GM21423 (cell line): Measurements from ENCODE around the gene PIP4K2B.
A peak's percentile ranks its signal among the peaks of the same experiment; 100 is the strongest.

Experiments
- ATAC-seq: cut with Tn5 transposase; IDR thresholded peaks from one replicate; pipeline ENCODE4 v1.9.1; 2021; ENCODE audit warnings: mild to moderate bottlenecking, moderate library complexity; ENCODE audit not compliant: unreplicated experiment

PIP4K2B gene

DNA sequence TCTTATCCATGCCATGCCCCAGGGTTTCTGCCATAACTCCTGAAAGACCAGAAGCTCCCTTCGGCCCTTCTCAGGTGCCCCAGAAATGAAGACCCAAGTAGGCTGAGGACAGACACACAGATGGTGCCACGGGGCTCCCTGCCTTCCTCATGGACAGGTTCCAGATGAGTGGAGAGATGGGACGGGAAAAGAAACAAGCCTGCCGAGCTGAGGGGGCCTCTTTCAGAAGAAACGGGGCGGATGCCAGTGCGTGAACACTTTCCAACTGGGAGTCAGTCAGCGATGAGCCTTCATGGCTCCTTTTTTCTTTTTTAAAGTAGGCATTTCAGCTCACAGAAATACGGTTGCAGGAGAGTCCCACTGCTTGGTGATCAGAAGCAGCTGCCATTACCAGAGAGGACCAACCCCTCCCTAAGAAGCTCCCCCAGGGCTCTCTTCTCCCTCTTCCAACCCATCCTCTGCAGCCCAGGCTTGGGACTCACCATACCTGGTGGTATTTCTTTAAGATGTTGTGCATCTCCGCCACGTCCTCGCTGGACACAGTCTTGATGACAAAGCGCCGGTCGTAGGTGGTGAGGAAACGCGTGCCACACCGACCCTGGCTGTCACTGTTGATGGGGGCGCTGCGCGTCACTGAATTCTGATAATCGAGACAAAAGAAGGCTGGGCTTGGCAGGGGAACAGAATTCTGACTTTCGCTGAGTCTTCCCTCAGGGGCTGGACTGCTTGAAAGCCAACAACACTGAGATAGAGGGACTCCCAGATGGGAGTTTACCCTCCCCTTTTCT, 19.2 kb downstream of the PIP4K2B start:
- ATAC-seq, result no peak

DNA sequence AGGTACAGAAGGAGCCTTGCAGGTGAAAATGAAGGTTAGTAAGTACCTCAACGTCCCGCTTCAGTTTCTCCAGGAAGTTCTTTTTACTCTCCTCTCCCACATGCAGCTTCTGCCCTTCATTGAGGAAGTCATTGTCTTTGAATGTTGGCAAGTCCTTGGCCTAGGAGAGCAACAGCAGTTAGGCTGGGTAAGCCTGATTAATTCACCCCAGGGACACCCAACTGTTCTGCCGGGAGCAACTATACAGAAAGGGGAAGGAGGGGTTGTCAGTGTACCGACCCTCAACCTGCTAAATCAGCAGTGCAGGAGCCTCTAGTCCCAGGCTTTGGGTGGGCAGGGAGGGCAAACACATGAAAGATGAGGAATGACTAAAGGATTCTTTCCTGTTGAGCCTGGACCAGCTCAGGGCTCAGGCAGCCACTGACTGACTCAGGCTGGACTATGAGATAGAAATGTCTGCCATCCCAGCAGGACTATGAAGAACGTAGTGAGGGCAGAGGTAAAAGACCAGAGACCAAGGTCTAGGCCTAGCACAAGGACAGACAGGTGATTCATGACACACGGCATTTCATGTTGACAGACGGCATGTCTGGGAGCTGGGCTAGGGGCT, 21.6 kb downstream of the PIP4K2B start:
- ATAC-seq, result no peak

DNA sequence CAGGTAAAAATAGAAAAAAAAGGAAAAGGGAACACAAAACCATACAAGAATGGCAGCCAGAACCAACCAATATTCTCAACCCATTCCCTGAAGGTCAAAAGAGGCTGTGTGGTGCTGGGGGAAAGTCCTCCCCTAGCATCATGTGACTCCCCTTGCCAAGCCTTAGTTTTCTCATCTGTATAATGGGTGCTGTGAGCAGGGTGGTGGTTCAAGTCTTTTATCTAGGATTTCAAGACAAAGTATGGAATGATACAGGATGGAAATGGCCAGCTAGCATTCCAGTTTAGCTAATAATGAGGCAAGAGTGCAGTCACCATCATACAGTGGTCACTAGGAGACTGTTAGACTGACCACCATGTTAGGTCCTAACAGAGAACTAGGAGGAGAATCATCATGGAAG, 26.1 kb downstream of the PIP4K2B start:
- ATAC-seq, result no peak

DNA sequence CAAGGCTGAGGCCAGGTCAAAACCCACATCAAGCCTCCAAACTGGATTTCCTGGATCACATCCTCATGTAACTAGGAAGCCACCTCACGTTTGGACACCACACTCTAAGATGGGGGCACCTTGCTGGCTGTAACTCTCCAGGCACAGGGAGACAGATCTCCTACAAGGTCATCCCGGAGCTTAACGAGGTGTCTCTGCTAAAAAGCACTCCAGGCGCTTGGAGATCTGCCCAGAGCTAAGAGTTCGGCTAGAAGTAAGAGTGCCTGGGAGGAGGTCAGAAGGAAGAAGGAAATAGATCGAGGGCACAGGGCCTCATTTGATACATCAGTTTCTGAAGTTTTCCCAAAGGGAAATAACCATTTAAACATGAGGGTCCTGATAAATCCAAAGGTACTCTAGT, 30.9 kb downstream of the PIP4K2B start:
- no peak for ATAC-seq

DNA sequence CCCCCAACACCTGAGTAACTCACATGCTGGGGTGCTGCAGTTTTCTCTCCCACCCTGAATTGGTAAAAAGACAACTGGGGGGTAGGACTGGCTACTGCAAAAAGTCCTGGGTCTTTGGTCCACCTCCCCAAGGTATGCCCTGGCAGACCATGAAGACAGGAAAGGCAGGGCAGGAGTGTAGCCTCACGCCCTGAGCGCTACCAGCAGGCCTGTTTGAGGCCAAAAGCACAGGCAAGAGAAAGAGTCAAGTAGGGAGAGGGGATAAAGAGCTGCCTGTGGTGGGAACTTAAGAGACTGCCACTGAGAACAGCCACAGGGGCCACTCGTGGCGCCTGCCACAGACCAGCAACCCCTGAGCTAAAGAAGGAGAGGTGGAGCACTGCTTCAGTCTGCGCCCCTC, 33.0 kb downstream of the PIP4K2B start:
- ATAC-seq, result no peak

DNA sequence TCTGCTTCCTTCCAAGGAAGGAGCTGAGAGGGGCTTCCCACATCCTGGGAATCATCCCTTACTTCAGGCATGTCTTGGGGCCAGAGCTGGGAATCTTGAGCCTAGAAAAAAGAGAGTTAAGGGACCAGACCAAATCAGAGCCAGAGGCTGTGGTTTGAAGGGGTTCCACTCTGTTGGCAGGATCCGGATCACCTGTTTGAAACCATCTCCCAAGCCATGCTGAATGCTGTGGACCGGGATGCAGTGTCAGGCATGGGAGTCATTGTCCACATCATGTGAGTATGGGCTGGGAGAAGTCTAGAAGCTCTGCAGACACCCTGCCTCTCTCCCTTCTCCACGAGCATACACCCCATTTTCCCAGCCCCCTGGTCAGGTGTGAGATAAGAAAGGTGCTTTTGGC, 37.1 kb downstream of the PIP4K2B start:
- no peak for ATAC-seq

DNA sequence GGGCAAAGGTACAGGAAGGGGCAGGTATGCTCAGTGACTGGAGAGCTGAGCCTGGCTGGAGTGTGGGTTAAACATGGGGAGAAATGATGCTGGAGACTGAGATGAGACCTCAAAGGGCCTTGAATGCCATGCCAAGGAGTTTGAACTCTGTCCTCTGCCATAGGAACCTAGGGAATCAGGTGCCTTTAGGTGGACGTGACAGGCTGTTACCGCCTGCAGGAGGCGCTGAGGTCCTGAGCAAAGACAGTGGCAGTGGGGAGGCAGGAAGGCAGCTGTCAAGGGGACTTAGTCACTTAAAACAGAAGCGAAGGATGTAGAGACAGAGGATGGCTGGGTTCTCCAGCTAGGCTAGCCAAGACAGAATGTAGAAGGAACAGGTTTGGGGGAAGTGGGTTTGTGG, 37.7 kb downstream of the PIP4K2B start:
- no peak for ATAC-seq

DNA sequence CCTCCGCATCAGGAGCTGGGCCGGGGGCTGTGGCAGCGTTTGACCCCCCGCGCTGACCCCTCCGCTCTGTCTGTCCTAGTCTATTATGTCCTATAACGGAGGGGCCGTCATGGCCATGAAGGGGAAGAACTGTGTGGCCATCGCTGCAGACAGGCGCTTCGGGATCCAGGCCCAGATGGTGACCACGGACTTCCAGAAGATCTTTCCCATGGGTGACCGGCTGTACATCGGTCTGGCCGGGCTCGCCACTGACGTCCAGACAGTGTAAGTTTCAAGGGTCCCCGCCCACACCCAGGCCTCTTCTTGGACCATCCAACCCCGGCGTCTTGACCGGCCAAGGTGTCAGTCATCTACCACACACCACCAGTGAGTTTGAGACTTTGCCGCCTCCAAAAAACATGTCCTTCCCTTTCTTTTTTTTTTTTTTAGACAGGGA, 46.3 kb downstream of the PIP4K2B start:
- no peak for ATAC-seq

DNA sequence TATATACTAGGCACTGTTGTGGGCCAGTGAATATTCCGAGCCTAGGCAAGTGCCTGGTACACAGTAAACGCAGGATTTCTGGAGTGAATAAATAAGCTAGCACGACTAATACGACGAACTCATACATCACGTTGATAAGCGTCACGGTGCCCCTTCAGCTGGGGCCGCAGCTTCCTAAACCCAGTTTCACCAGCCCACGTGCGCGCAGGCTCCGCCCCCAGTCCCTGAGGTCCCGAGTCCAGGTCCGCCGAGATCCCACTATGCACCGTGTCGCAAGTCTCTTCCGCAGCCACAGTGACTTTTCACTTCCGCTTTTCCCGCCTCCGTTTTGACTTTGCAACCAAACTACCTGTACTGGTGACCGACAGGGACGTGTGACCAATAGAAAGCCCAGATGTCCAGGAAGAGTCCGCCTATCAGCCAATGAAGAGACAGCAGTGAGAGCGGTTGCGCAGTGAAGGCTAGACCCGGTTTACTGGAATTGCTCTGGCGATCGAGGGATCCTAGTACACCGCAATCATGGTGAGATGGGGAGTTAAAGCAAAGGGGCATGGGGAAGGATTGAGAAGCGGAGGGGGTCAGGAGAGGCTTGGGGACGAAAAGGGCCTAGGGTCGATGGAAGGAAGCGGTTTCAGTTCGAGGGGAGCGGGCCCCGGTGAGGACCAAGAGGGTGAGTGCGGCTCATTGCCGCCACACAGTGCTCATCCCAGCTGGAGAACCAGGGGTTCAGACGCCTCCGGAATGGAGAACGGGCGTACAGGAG, 46.9 kb downstream of the PIP4K2B start, which contains the start of gene PSMB3:
Gene PSMB3, plus strand, starts transcription at position 434 of the 763 bp plus-strand sequence. Its CDS starts 86 bp downstream, at position 520.
- ATAC-seq, result peak; percentile 81

DNA sequence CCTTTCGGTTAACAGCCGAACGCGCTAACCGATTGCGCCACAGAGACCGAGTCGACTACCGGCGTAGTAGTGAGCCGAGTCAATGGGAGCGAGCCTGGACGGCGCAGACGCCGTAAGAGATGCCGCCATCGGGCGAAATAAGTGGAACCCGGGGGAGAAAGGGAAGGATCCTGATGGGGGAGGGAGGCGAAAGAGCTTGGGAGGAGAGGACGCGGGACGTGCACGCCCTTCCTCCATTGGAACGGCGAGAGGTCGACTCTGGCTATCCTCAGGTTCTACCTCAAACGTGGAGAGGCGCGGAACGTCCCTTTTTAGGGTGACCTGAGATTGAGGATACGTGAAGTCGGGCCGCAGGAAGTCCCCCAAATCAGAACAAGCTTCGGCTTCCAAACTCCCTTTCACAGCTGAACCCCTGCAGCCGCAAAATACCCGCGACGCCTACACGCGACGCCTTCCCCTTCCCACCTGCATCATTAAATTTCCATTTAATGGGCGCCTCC, 47.5 kb downstream of the PIP4K2B start:
- ATAC-seq, result peak; percentile 23

DNA sequence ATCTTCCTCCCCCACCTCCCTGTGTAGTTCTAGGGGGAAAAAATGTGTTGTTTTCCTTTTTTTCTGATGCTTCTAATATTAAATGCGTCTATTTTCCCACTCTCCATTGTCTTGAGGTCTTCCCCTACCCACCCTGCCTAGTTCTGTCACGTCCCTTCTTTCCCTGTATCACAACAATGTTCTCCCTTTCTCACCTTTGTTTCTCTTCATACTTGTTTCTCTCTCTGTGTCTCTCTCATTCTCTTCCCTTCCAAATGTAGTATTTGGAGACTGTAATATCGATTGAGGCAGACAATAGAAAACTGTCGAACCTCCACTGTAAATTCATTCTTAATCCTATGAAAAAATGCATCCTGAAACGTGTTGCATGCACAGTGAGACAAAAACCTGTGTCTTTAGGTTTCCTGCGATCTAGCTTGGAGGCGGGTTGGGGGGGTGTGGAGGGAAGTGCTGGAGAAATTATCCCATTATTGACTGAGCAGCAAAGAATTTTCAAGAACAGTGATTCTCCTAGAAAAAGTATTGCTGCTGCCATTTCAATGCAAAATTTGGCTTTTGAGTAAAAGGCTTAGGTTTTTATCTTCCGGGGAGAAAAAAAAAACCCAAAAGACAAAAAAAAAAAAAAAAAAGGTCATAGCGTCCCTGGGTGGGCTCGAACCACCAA, 48.1 kb downstream of the PIP4K2B start:
- ATAC-seq, result no peak

DNA sequence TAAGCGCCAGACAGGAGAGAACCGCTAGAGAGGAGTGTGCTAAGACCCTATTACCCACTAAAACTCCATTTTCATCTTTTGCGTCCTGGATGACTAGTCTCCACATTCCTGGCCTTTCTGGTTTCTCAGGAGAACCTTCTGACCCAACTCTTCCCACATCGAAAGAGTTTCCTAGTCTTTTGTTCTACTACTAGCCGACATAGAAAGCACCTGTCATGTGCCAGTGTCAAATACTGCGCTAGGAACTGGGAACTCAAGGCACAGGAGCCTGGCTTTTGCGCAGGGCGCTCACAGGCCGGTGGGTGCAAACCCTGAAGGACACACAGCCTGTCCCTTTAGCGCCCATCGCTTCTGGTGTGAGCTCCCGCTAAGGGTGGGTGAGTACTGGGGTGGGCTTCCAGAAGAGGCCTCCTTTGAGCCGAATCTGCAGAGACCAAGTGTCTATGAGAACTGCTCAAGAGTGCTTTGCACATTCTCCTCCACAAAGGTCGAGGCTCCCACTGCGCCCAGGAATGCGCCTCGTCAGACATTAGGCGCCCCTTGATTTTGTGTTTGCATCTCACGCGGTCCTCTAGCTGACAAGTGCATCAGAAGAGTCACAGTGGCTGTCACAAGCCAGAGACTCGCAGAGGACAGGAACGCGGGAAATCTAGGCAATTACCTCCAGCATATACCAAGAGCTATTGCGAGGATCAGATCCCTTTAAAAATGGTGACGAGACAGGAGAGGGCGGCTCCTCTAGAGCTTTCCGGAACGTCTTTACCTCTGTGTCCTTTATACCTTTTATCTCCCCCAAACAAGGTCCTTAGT, 48.8 kb downstream of the PIP4K2B start:
- ATAC-seq, result no peak

DNA sequence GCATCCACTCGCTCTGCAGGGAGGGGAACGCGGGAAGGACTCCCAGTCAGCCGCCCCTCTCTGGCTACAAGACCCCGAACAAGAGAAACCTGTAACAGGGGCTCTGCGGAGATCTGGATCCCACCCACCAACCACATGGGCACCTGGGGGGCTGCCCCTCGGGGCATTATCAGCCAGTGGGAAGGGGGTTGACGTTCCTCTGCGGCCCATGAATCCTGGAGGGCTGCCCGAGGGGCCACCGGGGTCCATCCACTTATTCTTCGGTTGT, 49.4 kb downstream of the PIP4K2B start:
- no peak for ATAC-seq

DNA sequence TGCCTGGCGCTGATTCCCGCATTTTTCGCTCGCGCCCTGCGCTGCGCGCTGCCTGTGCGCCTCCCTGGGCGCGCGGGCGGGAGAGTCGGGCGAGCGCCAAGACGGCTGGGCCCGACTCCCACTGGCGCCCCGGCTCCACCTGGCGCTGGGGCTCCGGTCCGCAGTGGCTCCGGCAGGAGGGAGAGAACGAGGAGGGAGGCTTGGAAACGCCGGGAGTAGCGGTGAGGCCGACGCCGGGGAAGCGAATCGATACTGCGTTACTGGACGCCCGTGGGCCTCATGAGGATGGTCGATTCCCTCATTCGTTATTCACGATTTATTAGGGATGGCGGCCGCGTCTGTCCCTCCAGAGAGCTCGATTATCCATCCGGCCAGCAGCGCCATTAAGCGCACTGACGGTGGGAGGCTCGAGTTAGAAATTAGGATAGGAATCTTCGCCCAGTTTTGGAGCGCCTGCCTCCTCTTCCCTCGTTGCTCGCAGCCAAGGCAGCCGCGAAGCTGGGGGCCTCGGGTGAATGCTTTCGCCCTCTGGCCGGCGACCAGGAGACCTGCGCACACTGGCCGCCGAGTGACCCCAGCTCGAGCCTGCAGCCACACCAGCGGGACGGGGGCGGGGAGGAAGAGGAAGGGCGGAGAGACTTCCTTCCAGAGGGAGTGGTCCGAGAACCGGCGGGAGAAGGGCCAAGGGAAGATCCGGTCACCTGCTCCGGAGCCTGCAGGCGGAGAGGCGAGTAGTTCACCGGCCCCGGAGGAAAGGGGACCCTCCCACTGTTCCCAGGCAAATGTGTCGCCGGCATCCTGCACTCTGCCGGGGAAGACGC, 49.9 kb downstream of the PIP4K2B start:
- no peak for ATAC-seq

DNA sequence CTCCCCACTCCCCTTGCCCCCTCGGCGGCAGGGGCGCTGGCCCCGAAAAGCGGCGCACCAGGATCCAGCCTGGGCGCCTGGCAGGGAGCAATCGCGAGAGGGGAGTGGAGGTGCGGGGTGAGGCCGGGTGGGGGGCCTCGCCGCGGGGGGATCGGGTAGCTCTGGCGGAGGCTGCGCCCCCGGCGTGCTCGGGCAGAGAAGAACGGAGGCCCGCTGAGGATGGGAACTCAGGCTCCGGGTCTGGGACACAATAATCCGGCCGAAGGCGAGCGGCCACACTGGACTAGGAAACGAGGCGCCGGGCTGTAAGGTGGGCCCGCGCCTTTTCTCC, 50.5 kb downstream of the PIP4K2B start:
- no peak for ATAC-seq

DNA sequence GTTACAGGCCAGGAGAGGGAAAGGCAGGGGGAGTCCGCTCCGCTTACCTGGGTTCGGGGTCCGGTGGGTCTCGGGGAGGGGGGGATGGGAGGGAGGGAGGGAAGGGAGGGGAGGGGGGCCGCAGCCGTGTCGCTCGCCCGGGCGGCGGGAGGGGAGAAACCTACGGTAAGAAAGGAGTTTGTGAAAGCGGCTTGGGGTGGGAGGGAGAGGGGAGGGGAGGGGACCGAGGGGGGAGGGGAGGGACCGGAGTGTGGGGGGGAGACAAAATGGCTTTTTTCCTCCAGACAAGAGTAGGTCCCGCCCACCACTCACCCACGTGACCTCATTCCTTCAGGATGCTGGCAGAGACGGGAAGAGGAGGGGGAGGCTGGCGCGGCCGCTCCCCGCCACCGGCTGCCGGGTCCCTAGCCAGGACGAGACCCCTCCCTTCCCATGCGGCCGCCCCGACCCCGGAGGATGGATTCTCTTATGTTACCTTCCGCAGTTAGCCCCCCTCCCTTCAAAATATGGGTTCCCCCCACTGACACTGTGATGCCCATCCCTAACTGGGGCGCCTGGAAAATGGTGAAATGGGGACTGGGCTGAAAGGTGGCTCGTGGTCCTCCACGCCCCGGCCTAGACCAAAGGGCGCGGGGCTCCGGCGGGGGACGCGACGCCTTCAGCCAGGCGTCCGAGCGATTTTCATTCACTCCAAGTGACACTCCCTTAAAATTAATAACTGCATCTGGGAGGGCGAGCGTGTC, 51.0 kb downstream of the PIP4K2B start, which contains the start of gene PCGF2:
Gene PCGF2, minus strand, starts transcription at position 188 of the 743 bp plus-strand sequence. CDS start 7,934 bp downstream, outside the sequence.
- ATAC-seq, result no peak

DNA sequence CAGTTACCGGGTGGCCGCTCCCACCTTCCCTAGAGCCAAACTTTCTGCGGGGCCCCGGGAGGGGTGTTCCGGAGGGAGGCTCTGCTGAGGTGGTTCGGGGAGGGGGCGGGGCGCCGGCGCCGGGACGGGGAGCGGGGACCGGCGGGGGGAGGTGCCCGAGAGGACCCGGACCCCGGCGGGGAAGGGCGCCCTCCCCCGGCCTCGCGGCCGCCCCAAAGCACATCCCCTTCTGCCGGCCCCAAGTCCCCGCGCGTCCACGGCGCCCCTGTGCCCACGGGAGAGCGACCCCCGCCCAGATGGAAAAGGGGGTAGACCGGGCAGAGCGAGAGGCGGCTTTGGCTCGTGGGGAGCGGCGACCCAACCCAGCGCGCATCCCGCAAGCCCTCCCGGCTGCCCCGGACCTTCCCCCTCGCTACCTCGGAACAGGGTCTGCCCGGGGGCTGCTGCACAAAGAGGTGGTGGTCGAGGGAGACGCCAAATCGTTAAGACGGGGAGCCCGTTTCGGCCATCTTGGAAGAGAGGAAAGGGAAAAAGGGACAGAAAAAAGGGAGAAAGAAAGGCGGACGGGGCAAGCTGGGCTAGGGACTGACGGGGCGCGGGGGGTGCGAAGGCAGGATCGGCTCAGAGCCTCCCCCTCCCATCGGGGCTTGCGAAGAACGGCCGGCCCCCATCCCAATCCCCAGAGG, 51.8 kb downstream of the PIP4K2B start:
- ATAC-seq, result no peak

DNA sequence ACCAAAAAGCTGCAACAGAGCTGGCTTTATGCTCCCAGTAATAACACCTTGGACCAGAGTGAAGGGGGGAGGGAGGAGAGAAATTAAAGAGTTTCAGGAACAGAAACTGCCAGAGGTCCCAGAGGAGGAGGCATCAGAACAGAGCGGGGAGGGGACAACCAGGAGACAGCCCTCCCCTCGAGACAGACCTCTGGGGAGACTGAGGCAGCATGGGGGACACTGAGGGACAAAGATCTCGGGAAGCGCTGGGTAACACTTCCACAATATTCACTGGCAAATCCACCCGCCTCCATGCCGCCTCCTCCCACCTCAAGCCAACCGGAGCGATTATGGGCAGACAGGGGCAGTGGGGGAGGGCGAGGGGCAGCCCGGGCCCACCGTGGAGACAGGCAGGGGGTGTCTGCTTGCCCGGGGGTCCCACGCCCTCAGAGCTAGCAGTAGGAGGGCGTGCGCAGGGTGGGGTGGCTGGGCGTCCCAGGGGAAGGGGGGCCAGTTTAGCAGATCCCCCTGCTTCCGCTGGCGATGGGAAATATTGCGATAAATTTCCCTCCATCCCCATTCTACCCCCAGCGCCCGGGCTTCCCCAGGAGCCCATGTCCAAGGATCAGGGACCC, 52.4 kb downstream of the PIP4K2B start:
- ATAC-seq, result no peak
